GM13977 (cell line): Measurements from ENCODE around the gene TNK2.
"Not testable (repeated sequence)": the region's sequence is repeated elsewhere in the genome, so short reads cannot be mapped to it uniquely, and the experiment has no call there.

Experiments used
- DNase-seq: peaks from one replicate; pipeline ENCODE4 v3.0.0; 2012; ENCODE audit warnings: low spot score
- CTCF ChIP-seq: IDR thresholded peaks from 2 replicates; pipeline ENCODE4 v1.5.1; 2012; ENCODE audit warnings: mild to moderate bottlenecking, control low read depth; ENCODE audit not compliant: insufficient read depth; ENCODE audit errors: extremely low read depth, missing control alignments
- in situ Hi-C: fragments of 300-500 bp; cut with MboI; formaldehyde crosslinking; loops from one replicate; pipeline ENCODE4 v1.12.0; 2022; ENCODE audit warnings: low sequenced_read_pairs, low pct_unique_long_range_greater_than_20kb, mixed read lengths, inconsistent platforms; ENCODE audit not compliant: unreplicated experiment

Gene TNK2

GRCh38 chr3:195907934-195908693, at the start of gene TNK2:
TSS of gene TNK2 (minus strand) at chr3:195908551. CDS start at chr3:195888588, 19,963 bp downstream.
- DNase-seq = peak; percentile 67
- no peak for TF ChIP-seq CTCF
- in situ Hi-C loops = no loop called here

- TF ChIP-seq CTCF = no peak
- in situ Hi-C loops = no loop called here
Observed at GRCh38 chr3:195956577-195956976, 48.2 kb upstream of the TNK2 start.

DNA sequence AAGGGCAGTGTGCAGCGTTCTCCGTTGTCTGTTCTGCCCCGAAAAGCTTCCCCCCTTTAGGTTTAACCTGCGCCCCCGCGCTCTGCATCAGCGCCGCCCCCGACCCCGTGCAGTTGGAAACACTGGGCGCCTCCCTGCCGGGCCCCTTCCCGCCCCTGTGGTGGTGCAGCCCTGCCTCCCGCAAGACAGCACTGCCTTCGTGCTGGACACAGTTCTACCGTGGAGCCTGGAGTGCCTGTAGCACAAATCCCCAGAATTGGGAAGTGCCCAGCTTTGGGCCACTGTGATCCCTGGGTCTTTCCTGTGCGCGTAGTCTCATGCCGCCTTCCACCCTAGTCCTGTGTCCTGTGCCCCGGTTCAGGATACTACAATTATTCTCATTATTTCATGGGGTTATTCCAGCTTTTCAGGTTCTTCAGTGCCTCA, 47.1 kb upstream of the TNK2 start:
- DNase-seq, in situ Hi-C loops: not testable (repeated sequence)

More at GRCh38 chr3:195956577-195956976, 48.2 kb upstream of the TNK2 start:
- DNase-seq = no peak

DNA sequence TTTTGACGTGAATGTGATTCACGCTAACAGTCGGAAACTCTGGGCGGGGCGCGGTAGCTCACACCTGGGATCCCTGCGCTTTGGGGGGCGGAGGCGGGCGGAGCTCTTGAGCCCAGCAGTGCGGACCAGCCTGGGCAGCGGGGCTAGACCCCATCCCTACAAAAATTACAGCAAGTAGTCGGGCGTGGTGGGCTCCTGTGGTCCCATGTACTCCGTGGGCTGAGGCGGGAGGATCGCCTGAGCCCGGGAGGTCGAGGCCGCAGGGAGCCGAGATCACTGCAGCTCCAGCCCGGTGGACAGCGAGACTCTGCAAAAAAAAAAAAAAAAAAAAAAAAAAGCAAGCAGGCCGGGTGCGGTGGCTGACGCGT, 46.4 kb upstream of the TNK2 start:
- DNase-seq, in situ Hi-C loops: not testable (repeated sequence)

GRCh38 chr3:195954052-195954751, 45.9 kb upstream of the TNK2 start:
- peak; percentile 97 for DNase-seq
- in situ Hi-C loops = not testable (repeated sequence)

DNA sequence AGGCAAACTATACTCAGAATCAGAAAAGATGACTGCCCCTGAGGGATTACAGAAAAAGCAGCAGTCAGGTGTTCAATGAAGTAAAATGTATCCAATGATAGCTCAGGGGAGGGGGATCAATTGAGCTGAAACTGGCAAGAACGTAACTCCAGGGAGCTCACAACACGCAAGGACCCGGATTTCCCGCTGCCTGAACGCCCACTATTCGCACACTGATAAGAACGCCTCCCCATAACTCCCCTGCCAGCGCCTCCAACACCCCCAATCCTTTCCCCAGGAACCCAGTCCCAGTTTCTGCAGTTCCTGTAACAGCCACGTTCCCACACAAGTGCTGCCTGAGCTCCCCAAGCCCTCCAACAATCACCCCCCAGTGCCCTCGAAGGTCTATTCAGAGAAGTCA, 44.2 kb upstream of the TNK2 start:
- in situ Hi-C loops, DNase-seq: not testable (repeated sequence)

- DNase-seq, in situ Hi-C loops: not testable (repeated sequence)
Observed at GRCh38 chr3:195951443-195952177, 43.3 kb upstream of the TNK2 start.

DNA sequence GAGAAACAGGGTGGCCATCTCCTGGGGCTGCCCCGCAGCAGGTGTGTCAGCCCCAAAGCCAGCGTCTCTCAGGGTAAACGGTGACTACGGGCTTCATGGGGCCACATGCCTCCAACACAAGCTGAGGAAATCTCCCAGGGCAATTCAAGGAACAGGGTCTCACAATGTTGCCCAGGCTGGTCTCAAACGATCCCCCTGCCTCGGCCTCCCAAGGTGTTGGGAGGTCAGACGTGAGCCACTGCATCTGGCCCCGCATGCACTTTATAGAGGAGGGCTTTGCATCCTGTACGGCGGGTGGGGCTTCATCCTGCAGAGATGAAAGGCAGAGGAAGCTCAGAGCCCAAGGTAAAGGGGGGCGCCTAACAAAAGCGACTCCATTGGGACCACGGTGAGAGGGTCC, 42.4 kb upstream of the TNK2 start:
- DNase-seq, in situ Hi-C loops: not testable (repeated sequence)

DNA sequence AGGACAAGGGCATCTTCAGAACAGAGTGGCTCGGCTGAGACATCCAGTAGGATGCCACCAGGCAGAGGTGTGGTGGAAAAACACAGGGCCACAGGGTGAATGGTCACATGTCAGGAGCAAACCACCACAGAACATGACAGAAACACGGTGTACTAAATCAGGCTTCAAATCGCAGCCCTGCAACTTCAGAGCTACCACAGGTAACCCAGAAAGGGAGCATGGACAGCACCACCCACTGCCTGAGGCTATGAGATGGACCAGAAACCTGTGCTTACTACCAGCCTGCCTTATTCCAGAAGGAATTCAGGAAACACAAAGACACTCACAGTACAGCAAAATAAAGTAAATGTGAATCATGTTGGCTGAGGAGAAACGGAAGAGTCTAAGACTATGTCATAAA, 41.8 kb upstream of the TNK2 start:
- DNase-seq, in situ Hi-C loops: not testable (repeated sequence)

GRCh38 chr3:195946910-195947699, 38.8 kb upstream of the TNK2 start:
- DNase-seq, in situ Hi-C loops: not testable (repeated sequence)

- in situ Hi-C loops = not testable (repeated sequence)
Observed at GRCh38 chr3:195941265-195941815, 33.0 kb upstream of the TNK2 start.

DNA sequence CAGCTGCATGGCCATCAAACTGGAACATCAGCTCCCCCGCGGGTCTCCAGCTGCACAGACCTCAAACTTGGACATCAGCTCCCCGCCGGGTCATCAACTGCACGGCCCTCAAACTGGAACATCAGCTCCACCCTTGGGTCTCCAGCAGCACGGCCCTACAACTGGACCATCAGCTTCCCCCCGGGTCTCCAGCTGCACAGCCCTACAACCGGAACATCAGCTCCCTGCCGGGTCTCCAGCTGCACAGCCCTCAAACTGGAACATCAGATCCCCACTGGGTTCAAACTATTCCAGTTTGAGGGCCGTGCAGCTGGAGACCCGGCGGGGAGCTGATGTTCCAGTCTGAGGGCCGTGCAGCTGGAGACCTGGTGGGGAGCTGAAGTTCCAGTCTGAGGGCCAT, 32.5 kb upstream of the TNK2 start:
- in situ Hi-C loops, DNase-seq: not testable (repeated sequence)

More at GRCh38 chr3:195941265-195941815, 33.0 kb upstream of the TNK2 start:
- not testable (repeated sequence) for DNase-seq

DNA sequence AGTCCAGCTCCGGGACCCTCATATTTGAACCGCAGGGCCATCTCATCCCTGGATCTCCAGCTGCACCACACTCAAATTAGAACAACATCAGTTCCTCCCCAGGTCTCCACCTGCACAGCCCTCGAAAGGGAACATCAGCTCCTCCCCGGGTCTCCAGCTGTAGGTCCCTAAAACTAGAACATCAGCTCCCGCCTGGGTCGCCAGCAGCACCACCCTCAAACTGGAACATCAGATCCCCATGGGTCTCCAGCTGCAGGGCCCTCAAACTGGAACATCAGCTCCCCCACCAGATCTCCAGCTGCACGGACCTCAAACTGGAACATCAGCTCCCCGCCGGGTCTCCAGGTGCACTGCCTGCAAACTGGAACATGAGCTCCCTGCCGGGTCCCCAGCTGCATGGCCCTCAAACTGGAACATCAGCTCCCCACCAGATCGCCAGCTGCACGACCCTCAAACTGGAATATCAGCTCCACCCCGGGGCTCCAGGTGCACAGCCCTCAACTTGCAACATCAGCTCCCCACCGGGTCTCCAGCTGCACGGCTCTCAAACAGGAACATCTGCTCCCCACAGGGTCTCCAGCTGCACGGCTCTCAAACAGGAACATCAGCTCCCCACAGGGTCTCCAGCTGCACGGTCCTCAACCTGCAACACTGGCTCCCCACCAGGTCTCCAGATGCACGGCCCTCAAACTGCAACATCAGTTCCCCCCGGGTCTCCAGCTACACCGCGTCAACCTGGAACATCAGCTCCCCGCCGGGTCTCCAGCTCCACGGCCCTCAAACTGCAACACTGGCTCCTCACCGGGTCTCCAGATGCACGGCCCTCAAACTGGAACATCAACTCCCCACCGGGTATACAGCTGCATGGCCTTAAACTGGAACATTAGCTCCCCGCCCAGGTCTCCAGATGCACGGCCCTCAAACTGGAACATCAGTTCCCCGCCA, 31.4 kb upstream of the TNK2 start:
- in situ Hi-C loops, DNase-seq: not testable (repeated sequence)
